Measurements from ENCODE around the gene TACO1.
A peak's percentile ranks its signal among the peaks of the same experiment; 100 is the strongest.

TACO1 gene

DNA sequence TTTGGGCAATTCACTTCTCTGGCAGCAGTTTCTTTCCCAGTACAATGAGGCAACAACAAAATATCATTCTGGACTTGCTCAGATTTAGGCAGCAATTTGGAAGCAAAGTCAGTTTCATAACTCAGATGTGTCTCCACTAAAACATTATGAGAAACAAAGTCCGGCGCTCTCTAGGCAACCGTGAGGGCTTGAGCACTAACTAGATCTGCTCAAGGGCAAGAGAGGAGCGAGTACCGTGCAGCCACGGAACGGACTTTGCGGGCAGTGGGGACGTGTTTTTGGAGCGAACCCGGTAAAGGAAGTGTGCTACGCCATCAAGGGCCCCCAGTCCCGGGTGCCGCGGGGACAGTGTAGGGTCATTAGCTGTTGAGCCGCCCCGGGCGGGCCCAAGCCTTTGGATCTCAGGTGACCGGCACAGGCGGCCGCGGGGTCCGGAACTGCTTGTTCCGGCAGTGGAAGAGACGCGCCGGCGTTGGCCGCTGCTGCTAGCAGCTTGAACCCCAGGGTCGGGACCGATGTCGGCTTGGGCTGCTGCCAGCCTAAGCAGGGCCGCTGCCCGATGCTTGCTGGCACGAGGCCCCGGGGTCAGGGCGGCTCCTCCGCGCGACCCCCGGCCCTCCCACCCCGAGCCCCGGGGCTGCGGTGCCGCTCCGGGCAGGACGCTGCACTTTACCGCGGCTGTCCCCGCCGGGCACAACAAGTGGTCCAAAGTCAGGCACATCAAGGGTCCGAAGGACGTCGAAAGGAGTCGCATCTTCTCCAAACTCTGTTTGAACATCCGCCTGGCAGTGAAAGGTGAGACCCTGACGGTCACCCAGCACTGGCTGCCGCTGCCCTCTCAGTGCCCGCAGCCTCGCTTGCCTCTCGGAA is at the start of gene TACO1:
Gene TACO1, plus strand, starts transcription at position 327 of the 870 bp plus-strand sequence. Its CDS starts 189 bp downstream, at position 516.
- peak; percentile 86 for DNase-seq (ENCODE audit: low spot score)

DNA sequence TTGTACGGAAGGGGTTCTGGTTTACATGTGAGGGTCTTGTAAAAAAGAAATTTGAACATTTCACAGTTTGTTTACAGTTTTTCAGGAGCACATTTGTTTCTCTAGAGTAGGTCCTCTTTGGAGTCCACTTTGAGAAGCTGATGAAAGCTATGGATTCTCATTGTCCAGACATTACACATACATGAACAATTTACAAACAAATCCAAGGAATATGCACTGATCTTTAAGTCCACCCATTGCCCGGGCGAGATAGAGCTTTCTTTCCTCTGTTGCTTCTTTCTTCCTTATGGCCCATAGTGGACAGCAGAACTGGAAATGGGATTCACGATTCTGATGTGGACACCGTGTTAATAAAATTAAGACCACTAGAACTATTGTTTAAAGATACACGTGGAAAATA is 48.5 kb upstream of the TACO1 start:
- DNase-seq (ENCODE audit: low spot score) = no peak

- no peak for DNase-seq (ENCODE audit: low spot score)
Measured at GRCh38 chr17:63555500-63556156, 45.1 kb upstream of the TACO1 start.

GRCh38 chr17:63557416-63557815 is 43.3 kb upstream of the TACO1 start:
- DNase-seq (ENCODE audit: low spot score) = no peak

GRCh38 chr17:63558441-63558840 is 42.3 kb upstream of the TACO1 start:
- peak; percentile 42 for DNase-seq (ENCODE audit: low spot score)

DNA sequence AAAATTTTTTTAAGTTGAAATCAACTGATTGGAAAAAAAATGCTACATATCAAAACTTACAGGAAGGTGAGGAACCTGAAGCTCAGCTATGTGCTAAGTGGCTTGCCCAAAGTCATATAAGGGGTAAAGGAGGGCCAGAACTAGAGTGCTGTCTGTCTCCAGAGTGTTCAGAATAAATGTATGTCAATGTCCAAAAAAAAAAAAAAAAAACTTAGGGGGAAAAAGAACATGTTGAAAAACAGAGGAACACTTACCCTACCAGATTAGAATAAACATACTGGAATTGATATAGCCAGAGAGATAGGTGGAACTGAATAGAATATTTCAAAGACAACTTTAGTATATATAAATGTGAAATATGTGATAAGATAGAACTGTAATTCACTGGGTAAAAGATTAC is 38.9 kb upstream of the TACO1 start:
- DNase-seq (ENCODE audit: low spot score) = no peak

GRCh38 chr17:63563339-63563738 is 37.4 kb upstream of the TACO1 start:
- DNase-seq (ENCODE audit: low spot score) = no peak

DNA sequence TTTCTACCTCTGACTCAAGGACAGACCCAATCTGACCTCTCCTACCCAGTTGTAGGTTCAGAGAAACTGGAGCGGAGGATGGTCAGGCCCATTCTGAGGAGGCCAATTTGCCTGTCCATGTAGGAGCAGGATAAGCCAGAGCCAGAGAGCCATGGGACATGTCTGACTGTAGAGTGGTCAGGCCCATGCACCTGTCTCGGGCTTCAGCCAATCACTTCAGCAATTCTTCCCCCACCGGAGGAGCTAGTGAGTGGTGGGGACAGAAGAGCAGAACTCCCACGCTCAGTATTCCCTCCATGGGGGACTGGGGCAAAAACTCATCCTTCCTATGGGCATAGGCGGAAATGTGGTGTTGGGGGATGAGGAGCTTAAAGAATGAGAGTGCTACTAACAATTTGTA is 36.1 kb upstream of the TACO1 start:
- no peak for DNase-seq (ENCODE audit: low spot score)

GRCh38 chr17:63567229-63567628 is 33.5 kb upstream of the TACO1 start:
- no peak for DNase-seq (ENCODE audit: low spot score)

DNA sequence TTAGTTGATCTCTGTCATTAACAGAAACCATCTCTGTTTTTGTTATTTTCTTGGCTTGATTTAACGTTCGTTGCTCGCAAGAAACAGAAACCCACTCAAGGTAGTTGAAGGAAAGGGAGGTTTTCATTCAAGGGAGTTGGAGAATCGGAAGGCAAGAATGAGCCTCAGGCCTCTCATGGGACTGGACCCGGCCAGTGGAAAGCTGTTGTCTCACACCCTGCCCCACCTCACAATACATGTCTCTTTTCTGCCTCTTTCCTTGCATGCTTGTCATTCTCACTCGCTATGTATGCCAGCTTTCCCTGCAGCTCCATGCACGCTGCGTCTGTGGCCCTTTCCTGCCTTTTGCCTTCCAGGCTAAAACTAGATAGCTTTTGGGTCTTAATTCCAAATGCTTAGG is 32.1 kb upstream of the TACO1 start:
- DNase-seq (ENCODE audit: low spot score) = no peak

- peak; percentile 52 for DNase-seq (ENCODE audit: low spot score)
Measured at GRCh38 chr17:63571632-63572310, 28.9 kb upstream of the TACO1 start.

GRCh38 chr17:63573634-63574033 is 27.1 kb upstream of the TACO1 start:
- DNase-seq (ENCODE audit: low spot score) = no peak

- no peak for DNase-seq (ENCODE audit: low spot score)
Measured at GRCh38 chr17:63578027-63578768, 22.5 kb upstream of the TACO1 start.

DNA sequence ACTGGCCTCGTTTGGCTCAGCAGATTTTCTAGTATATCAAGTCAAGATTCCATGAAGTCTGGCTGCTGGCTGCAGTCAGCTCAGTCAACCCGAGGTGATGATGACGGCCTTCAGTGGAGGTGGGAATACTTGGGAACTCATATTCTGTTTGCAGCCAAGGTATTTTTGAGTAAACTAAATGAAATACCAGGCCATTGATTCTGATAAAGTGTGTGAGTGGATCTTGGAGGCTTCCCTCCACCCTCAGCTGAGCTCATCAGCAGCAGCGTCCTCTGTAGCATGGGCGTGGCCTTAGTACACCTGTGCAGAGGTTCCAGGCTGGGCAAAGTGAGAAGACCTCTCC is 22.0 kb upstream of the TACO1 start:
- no peak for DNase-seq (ENCODE audit: low spot score)

- DNase-seq (ENCODE audit: low spot score) = peak; percentile 14
Measured at GRCh38 chr17:63579633-63580032, 21.1 kb upstream of the TACO1 start.

- DNase-seq (ENCODE audit: low spot score) = no peak
Measured at GRCh38 chr17:63587770-63588169, 12.9 kb upstream of the TACO1 start.

DNA sequence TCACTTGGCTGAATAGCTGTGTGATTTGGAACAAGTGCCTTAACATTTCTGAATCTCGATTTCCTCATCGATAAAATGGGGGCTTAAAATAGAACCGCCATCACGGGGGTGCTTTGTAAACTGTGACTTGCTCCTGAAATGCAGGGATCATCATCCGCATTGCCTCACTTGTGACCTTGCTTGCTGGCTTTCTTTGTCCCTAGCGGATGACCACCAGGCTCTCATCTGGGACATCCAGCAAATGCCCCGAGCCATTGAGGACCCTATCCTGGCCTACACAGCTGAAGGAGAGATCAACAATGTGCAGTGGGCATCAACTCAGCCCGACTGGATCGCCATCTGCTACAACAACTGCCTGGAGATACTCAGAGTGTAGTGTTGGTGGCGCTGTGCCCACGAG is 11.9 kb upstream of the TACO1 start:
- DNase-seq (ENCODE audit: low spot score) = no peak

DNA sequence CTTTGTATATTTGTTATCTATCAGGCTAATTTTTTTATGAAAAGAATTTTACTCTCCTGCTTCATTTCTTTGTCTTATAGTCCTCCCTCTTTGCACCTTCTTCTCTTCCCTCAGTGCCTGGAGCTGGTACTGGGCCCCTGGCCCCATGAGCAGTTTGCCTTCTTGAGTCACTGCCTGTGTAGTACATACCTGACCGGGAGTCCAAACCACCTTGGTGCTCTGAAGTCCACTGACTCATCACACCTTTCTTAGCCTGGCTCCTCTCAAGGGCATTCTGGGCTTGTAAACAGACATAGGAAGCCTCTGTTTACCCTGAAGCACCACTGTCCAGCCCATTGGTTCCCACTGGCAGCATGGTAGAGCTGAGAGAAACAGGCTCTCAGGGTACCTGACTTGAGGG is 11.0 kb upstream of the TACO1 start:
- DNase-seq (ENCODE audit: low spot score) = peak; percentile 58

GRCh38 chr17:63592797-63593196 is 7.9 kb upstream of the TACO1 start:
- DNase-seq (ENCODE audit: low spot score) = no peak

GRCh38 chr17:63595132-63595531 is 5.6 kb upstream of the TACO1 start:
- no peak for DNase-seq (ENCODE audit: low spot score)

DNA sequence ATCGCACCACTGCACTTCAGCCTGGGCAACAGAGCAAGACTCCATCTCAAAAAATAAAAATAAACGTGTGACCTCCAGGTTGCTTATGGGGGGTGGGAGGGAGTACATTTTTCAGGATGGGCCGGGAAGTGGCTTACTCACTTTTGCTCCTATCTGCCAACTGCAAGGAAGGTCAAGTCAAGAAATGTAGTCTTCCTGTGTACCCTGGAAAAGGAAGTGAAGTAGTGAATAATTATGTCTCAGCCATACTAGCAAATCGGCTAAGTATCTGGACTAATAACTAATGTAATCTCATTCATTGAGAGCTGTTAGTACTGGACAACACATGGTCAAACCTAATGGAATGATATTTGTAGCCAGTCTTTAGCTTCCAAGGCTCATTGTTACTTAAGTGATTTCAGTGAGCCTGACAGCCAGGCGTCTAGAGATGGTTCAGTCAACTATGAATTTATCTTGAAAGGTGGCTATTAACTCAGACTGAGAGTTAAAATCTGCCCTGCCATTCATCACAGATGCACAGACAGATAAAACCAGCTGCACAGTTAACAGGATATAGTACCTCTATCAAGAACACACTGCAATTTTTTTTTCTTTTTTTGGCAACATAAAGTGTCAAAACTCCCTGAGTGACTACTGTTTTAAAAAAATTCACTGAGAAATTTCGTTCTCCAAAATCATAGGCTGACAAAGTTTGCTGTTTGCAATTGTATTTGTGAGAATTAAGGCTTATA is 3.7 kb upstream of the TACO1 start:
- DNase-seq (ENCODE audit: low spot score) = no peak

DNA sequence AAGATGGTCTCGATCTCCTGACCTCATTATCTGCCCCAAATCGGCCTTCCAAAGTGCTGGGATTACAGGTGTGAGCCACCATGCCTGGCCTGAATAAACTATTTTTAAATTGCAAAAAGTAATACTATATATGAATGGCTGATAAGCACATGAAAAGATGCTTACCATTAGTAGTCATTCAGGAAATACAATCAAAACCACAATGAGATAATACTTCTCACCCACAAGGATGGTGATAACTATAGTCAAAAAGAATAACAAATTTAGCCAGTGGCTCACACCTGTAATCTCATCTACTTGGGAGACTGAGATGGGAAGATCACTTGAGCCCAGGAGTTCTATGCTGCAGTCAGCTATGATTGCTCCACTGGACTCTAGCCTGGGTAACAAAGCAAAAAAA is 2.4 kb upstream of the TACO1 start:
- no peak for DNase-seq (ENCODE audit: low spot score)
